Measurements from ENCODE around the gene HS3ST6. TPM values are rescaled to one million over a fixed set of nuclear protein-coding genes. Genes with fewer than 3 reads are reported as not detected.
"Not testable (repeated sequence)": the region's sequence is repeated elsewhere in the genome, so short reads cannot be mapped to it uniquely, and the experiment has no call there.

HS3ST6 gene
- total RNA-seq, 1 donor: not detected

DNA sequence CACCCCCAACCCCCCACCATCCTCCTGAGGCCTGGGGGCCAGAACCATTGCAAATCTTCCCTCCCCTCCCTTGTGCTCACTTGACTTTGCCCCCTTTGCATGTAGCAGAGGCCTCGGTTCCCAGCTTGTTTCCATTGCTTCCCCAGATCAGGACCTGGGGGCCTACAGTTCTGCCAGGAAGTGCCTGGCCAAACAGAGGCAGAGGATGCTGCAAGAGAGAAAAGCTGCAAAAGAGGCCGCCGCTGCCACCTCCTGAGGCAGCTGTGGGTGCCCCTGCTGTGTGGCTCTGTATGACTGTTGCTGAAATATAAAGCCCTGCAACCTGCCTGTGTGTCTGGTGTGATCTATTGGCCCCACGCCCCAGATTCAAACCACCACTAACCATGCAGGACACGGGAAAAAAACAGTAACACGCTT lies 43.4 kb upstream of the HS3ST6 start:
- TF ChIP-seq, protein P1, sequence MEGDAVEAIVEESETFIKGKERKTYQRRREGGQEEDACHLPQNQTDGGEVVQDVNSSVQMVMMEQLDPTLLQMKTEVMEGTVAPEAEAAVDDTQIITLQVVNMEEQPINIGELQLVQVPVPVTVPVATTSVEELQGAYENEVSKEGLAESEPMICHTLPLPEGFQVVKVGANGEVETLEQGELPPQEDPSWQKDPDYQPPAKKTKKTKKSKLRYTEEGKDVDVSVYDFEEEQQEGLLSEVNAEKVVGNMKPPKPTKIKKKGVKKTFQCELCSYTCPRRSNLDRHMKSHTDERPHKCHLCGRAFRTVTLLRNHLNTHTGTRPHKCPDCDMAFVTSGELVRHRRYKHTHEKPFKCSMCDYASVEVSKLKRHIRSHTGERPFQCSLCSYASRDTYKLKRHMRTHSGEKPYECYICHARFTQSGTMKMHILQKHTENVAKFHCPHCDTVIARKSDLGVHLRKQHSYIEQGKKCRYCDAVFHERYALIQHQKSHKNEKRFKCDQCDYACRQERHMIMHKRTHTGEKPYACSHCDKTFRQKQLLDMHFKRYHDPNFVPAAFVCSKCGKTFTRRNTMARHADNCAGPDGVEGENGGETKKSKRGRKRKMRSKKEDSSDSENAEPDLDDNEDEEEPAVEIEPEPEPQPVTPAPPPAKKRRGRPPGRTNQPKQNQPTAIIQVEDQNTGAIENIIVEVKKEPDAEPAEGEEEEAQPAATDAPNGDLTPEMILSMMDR (IDR thresholded peaks at IDR 0.05; ENCODE audit: insufficient read depth, low read depth, low read length): no peak
- DNase-seq (ENCODE audit: low read depth): no peak
- H3K4me3 ChIP-seq (ENCODE audit: low read depth, low read length): no peak overlapping the region

DNA sequence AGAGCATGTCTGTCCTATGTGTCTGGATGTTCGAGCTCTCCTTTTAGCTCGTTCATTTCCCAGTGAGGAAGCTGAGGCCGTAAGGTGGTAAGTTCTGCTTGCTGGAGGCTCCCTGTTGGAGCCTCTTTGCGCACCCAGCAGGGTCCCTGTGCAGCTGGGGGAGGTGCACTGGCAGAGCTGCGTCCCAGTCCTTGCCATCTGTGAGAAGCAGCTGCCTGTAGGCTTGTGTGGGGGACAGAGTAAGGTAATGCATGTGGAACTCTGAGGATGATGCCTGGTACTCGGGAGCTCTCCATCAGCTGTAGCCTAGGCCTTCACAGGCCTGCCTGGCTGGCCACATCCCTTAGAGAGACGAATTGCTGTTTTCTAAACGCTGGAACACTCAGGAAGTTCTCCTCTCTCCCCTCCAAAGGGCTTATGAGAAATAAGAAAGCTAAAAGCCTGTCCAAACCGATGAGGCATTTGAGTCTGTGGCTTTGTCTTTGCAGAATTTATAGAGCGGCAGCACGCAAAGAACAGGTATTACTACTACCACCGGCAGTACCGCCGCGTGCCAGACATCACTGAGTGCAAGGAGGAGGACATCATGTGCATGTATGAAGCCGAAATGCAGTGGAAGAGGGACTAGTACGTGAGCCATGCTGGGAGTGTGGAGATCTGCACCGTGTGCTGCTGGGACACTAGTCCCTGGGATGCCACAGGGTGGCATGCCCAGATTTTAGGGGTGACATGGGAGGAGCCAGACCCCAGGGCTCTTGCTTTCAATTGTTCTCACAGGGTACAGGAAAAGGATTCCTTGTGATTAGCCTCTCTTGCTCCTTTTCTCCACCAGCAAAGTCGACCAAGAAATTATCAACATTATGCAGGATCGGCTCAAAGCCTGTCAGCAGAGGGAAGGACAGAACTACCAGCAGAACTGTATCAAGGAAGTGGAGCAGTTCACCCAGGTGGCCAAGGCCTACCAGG lies 42.7 kb upstream of the HS3ST6 start:
- DNase-seq (ENCODE audit: low read depth): no peak
- TF ChIP-seq, protein P1 (IDR thresholded peaks at IDR 0.05; ENCODE audit: insufficient read depth, low read depth, low read length): no peak
- peak overlapping the region; percentile 90 for H3K4me3 ChIP-seq (ENCODE audit: low read depth, low read length)

DNA sequence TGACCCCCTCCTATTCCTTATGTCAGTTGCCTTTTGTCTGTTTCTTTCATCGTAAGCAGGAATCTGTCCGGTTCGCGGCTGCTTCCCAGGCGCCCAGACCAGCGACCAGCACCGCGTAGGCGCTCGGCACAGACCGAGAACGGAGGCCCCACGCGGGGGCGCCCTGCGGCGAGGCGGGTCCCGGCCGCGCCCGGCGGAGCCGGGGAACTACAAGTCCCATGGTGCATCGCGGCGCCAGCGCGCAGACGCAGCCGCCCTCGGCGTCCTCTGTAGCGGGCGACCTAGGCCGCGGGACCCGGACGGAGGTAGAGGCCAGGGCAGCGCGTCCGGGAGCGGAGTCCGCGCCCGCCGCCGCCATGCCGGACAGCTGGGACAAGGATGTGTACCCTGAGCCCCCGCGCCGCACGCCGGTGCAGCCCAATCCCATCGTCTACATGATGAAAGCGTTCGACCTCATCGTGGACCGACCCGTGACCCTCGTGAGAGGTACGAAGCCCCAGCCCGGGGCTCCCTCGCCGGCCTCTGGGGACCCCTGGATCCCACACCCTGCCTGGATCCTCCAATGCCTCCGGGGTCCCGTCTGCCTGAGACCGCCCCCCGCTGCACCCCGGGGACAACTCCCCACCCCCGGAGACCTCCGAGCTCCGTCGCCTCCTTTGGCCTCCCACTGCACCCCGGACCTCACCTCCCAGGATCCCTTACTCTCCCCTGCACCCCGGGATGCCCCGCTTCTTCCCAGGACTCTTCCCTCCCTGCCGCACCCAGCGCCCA lies 41.2 kb upstream of the HS3ST6 start, which contains the start of gene NDUFB10:
NDUFB10 (plus strand) TSS at position 270 of the 771 bp plus-strand sequence; CDS start at position 357, 87 bp downstream.
- peak; percentile 92 for DNase-seq (ENCODE audit: low read depth)
- TF ChIP-seq, protein P1 (IDR thresholded peaks at IDR 0.05; ENCODE audit: insufficient read depth, low read depth, low read length): peak; percentile 57
- peak within 1 kb of the TSS; percentile 90 for H3K4me3 ChIP-seq (ENCODE audit: low read depth, low read length)

DNA sequence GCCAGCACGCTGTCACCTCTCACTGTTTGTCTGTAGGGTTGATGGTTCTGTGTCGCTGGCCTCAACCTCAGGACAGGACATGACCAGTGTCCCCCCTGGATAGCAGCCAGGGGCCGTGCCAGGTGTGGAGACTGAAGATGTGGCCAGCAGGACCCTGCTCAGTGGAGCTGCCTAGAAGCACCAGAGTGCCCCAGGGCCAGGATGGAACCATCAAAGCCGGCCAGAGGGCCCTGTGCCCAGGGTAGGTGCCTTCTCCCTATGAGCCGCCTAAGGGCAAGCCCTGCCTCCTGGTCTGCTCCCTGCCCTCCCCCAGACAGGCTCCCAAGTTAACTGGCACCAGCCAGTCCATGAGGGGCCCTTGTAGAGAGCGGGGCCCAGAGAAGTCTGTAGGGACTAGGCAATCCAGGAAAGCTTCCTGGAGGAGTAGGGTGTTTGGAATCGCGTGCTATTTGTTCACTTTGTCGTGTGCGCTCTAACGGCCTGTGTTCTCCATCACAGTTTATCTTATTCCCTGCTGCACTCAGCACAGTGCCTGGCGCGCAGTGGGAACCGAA lies 40.6 kb upstream of the HS3ST6 start:
- TF ChIP-seq, protein P1 (IDR thresholded peaks at IDR 0.05; ENCODE audit: insufficient read depth, low read depth, low read length): no peak
- no peak for DNase-seq (ENCODE audit: low read depth)
- H3K4me3 ChIP-seq (ENCODE audit: low read depth, low read length): peak overlapping the region; percentile 0

DNA sequence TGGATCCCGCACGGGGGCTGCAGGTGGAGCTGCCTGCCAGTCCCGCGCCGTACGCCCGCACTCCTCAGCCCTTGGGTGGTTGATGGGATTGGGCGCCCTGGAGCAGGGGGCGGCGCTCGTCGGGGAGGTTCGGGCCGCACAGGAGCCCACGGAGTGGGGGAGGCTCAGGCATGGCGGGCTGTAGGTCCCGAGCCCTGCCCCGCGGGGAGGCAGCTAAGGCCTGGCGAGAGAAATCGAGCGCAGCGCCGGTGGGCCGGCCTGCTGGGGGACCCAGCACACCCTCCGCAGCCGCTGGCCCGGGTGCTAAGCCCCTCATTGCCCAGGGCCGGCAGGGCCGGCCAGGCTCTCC lies 39.9 kb upstream of the HS3ST6 start:
- not testable (repeated sequence) for DNase-seq (ENCODE audit: low read depth)

DNA sequence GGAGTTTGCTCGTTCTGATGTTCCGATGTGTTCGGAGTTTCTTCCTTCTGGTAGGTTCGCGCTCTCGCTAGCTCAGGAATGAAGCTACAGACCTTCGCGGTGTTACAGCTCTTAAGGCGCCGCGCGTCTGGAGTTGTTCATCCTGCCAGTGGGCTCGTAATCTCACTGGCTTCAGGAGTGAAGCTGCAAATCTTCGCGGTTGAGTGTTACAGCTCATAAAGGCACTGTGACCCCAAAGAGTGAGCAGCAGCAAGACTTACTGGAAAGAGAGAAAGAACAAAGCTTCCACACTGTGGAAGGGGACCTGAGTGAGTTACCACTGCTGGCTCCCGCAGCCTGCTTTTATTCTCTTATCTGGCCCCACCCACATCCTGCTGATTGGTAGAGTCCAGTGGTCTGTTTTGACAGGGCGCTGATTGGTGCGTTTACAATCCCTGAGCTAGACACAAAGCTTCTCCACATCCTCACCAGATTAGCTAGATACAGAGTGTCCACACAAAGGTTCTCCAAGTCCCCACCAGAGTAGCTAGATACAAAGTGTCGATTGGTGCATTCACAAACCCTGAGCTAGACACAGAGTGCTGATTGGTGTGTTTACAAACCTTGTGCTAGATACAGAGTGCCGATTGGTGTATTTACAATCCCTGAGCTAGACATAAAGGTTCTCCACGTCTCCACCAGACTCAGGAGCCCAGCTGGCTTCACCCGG lies 39.4 kb upstream of the HS3ST6 start:
- DNase-seq (ENCODE audit: low read depth); H3K4me3 ChIP-seq (ENCODE audit: low read depth, low read length): not testable (repeated sequence)

More for the DNA sequence above, 39.9 kb upstream of the HS3ST6 start:
- not testable (repeated sequence) for H3K4me3 ChIP-seq (ENCODE audit: low read depth, low read length)

DNA sequence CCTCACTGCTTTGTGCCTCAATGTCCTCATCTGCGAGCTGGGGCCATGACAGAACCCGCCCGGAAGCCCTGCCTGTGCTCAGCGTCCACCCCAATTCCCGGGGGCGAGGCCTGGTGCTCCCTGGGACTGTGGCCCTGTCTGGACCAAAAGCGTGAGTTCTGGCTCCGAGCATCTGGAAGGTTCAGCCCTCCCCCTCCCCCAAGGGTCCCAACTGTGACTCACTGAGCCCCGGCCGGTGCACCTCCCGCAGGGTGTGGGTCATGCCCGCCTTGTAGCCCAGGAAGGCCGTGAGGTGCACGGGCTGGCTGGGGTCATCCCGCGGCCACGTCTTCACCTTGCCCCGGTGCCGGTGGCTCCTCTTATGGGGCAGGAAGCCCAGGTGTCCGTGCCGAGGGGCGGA lies 35.5 kb upstream of the HS3ST6 start:
- DNase-seq (ENCODE audit: low read depth): no peak
- TF ChIP-seq, protein P1 (IDR thresholded peaks at IDR 0.05; ENCODE audit: insufficient read depth, low read depth, low read length): no peak
- H3K4me3 ChIP-seq (ENCODE audit: low read depth, low read length): no peak overlapping the region

Measured in fibroblast of villous mesenchyme (primary cell).